ENCODE data around the gene FAF1.
A peak's percentile ranks its signal among the peaks of the same experiment; 100 is the strongest.

Gene FAF1

GRCh38 chr1:50526431-50526830 is 433.6 kb downstream of the FAF1 start (continued):
- TF ChIP-seq ZNF513 (tag by site-specific recombination; IDR thresholded peaks at IDR 0.05): no peak
- no peak for TF ChIP-seq ZNF433 (tag by site-specific recombination; IDR thresholded peaks at IDR 0.05; ENCODE audit: low read depth)

- Histone ChIP-seq H3K4me1 (ENCODE audit: control insufficient read depth, insufficient read depth, low read length) (no peaks in the 10 kb centered on the region), H3K4me3 (ENCODE audit: low read depth, low read length) (no peak overlapping the region), H3K9me3 (ENCODE audit: control insufficient read depth, insufficient read depth, low read depth, low read length) (no peaks in the 10 kb centered on the region), H3K27ac (ENCODE audit: extremely low read depth, low read depth, low read length) (no peak overlapping the region), H3K36me3 (ENCODE audit: control insufficient read depth in 2 of 2, insufficient read depth in 1 of 2, low read length in 2 of 2) (no peaks in the 10 kb centered on the region)
- CTCF ChIA-PET: no interaction called here
- TF ChIP-seq ZEB2 (tag by site-specific recombination; IDR thresholded peaks at IDR 0.05) (no peak), ZNF146 (tag by site-specific recombination; IDR thresholded peaks at IDR 0.05) (peak; percentile 34; the same call in 1 of the 2 replicates)
- POLR2A ChIA-PET: no interaction called here
Measured at GRCh38 chr1:50523548-50523947, 436.5 kb downstream of the FAF1 start.

GRCh38 chr1:50522691-50523342 is 437.2 kb downstream of the FAF1 start:
- H3K4me1 ChIP-seq (ENCODE audit: control insufficient read depth, insufficient read depth, low read length): no peaks in the 10 kb centered on the region
- CTCF ChIA-PET: no interaction called here
- no peaks in the 10 kb centered on the region for H3K36me3 ChIP-seq (ENCODE audit: control insufficient read depth in 2 of 2, insufficient read depth in 1 of 2, low read length in 2 of 2)
- POLR2A ChIA-PET: no interaction called here
- TF ChIP-seq SALL2 (tag by site-specific recombination; IDR thresholded peaks at IDR 0.05; ENCODE audit: borderline replicate concordance): no peak
- peak; percentile 35 for TF ChIP-seq ZNF146 (tag by site-specific recombination; IDR thresholded peaks at IDR 0.05)
- peak; percentile 47; the same call in 1 of the 2 replicates for TF ChIP-seq SCRT2 (tag by site-specific recombination; IDR thresholded peaks at IDR 0.05)
- no peak overlapping the region for H3K27ac ChIP-seq (ENCODE audit: extremely low read depth, low read depth, low read length)
- no peak overlapping the region for H3K4me3 ChIP-seq (ENCODE audit: low read depth, low read length)
- H3K9me3 ChIP-seq (ENCODE audit: control insufficient read depth, insufficient read depth, low read depth, low read length): no peaks in the 10 kb centered on the region

- POLR2A ChIA-PET: no interaction called here
- Histone ChIP-seq H3K27ac (ENCODE audit: extremely low read depth, low read depth, low read length) (no peak overlapping the region), H3K4me3 (ENCODE audit: low read depth, low read length) (no peak overlapping the region), H3K36me3 (ENCODE audit: control insufficient read depth in 2 of 2, insufficient read depth in 1 of 2, low read length in 2 of 2) (no peaks in the 10 kb centered on the region), H3K4me1 (ENCODE audit: control insufficient read depth, insufficient read depth, low read length) (no peaks in the 10 kb centered on the region), H3K9me3 (ENCODE audit: control insufficient read depth, insufficient read depth, low read depth, low read length) (no peaks in the 10 kb centered on the region)
- CTCF ChIA-PET: no interaction called here
- TF ChIP-seq MZF1 (tag by site-specific recombination; IDR thresholded peaks at IDR 0.05; ENCODE audit: borderline replicate concordance) (no peak), GLI2 (tag by site-specific recombination; IDR thresholded peaks at IDR 0.05; ENCODE audit: borderline replicate concordance, low read depth) (no peak), ZNF704 (tag by site-specific recombination; IDR thresholded peaks at IDR 0.05) (no peak), ZNF132 (tag by site-specific recombination; IDR thresholded peaks at IDR 0.05; ENCODE audit: borderline replicate concordance) (no peak), ZNF404 (tag by site-specific recombination; IDR thresholded peaks at IDR 0.05) (no peak), ZNF292 (tag by site-specific recombination; IDR thresholded peaks at IDR 0.05; ENCODE audit: borderline replicate concordance, low read depth) (no peak)
Measured at GRCh38 chr1:50521703-50522102, 438.4 kb downstream of the FAF1 start.

GRCh38 chr1:50517488-50517887 is 442.6 kb downstream of the FAF1 start:
- TF ChIP-seq PRDM2 (tag by site-specific recombination; IDR thresholded peaks at IDR 0.05; ENCODE audit: borderline replicate concordance) (no peak), ZNF366 (tag by site-specific recombination; conservative IDR thresholded peaks at IDR 0.05) (no peak)
- no peaks in the 10 kb centered on the region for H3K9me3 ChIP-seq (ENCODE audit: control insufficient read depth, insufficient read depth, low read depth, low read length)
- no peaks in the 10 kb centered on the region for H3K36me3 ChIP-seq (ENCODE audit: control insufficient read depth in 2 of 2, insufficient read depth in 1 of 2, low read length in 2 of 2)
- no peak overlapping the region for H3K27ac ChIP-seq (ENCODE audit: extremely low read depth, low read depth, low read length)
- H3K4me3 ChIP-seq (ENCODE audit: low read depth, low read length): no peak overlapping the region
- H3K4me1 ChIP-seq (ENCODE audit: control insufficient read depth, insufficient read depth, low read length): no peaks in the 10 kb centered on the region
- ChIA-PET CTCF (no interaction called here), POLR2A (no interaction called here)

All from HEK293 (cell line).